Activated naive CD4-positive, alpha-beta T cell treated with anti-CD3 and anti-CD28 coated beads for 36 hours (primary cell): Measurements from ENCODE around the gene L1TD1. TPM values are rescaled to one million over a fixed set of nuclear protein-coding genes. Genes with fewer than 3 reads are reported as not detected.
"Not testable (repeated sequence)": the region's sequence is repeated elsewhere in the genome, so short reads cannot be mapped to it uniquely, and the experiment has no call there.

ENCODE experiments used
- CTCF ChIA-PET: fragments of 350-600 bp; sonication (Branson Sonifier 250); formaldehyde crosslinking; loops from one replicate; lab custom pipeline; 2021; ENCODE audit warnings: antibody characterized with exemption; lab: Charles Lee
- DNase-seq: peaks from one replicate; pipeline ENCODE4 v3.0.0-alpha.2; 2020
- H3K27ac Mint-ChIP-seq: one replicate; pipeline ENCODE4 v1.8.0; 2021; ENCODE audit warnings: mild to moderate bottlenecking, mixed read lengths
- H3K27me3 Mint-ChIP-seq: one replicate; pipeline ENCODE4 v1.8.0; 2021; ENCODE audit warnings: low read depth, mixed read lengths
- H3K36me3 Mint-ChIP-seq: one replicate; pipeline ENCODE4 v1.8.0; 2021; ENCODE audit warnings: low read depth, mixed read lengths
- H3K4me1 Mint-ChIP-seq: one replicate; pipeline ENCODE4 v1.8.0; 2021; ENCODE audit warnings: low read depth, mixed read lengths
- H3K4me3 Mint-ChIP-seq: one replicate; pipeline ENCODE4 v1.8.0; 2021; ENCODE audit warnings: mild to moderate bottlenecking, moderate library complexity, mixed read lengths
- H3K9me3 Mint-ChIP-seq: one replicate; pipeline ENCODE4 v1.8.0; 2021; ENCODE audit warnings: mixed read lengths
- intact Hi-C: fragments of 100-400 bp; cut with micrococcal nuclease; formaldehyde crosslinking; loops from one replicate; pipeline ENCODE4 v1.15.1; 2023
- total RNA-seq, 2 experiments: library from RNA; stranded (reverse); gene quantifications; one replicate each; pipeline ENCODE4 v1.2.3, GENCODE V29; 2021

Gene L1TD1
- total RNA-seq, 2 experiments from 2014 or later = not detected

GRCh38 chr1:62183164-62184020, 11.3 kb upstream of the L1TD1 start:
- H3K27me3 Mint-ChIP-seq, H3K27ac Mint-ChIP-seq, H3K4me1 Mint-ChIP-seq, H3K4me3 Mint-ChIP-seq, intact Hi-C loops, H3K36me3 Mint-ChIP-seq, DNase-seq, H3K9me3 Mint-ChIP-seq: not testable (repeated sequence)
- CTCF ChIA-PET = interaction anchor here (2.1 to 2.8 kb wide), 2 partner anchors 8 to 223 kb away, joined by 6 to 13 read pairs; no protein-coding TSS in a partner anchor

- H3K9me3 Mint-ChIP-seq = no peaks in the 10 kb centered on the region
- H3K36me3 Mint-ChIP-seq = no peaks in the 10 kb centered on the region
- CTCF ChIA-PET = interaction anchor here (0.6 to 2.8 kb wide), 2 partner anchors 9 to 223 kb away, joined by 3 to 13 read pairs; no protein-coding TSS in a partner anchor
- no peaks in the 10 kb centered on the region for H3K27me3 Mint-ChIP-seq
- intact Hi-C loops = no loop called here
- no peak overlapping the region for H3K27ac Mint-ChIP-seq
- no peaks in the 10 kb centered on the region for H3K4me1 Mint-ChIP-seq
- DNase-seq = no peak
- no peak overlapping the region for H3K4me3 Mint-ChIP-seq
Measured at GRCh38 chr1:62184336-62184735, 10.3 kb upstream of the L1TD1 start.

GRCh38 chr1:62185233-62185632, 9.4 kb upstream of the L1TD1 start:
- CTCF ChIA-PET = interaction anchor here (0.6 to 2.8 kb wide), 2 partner anchors 9 to 10 kb away, joined by 3 to 13 read pairs; no protein-coding TSS in a partner anchor
- intact Hi-C loops, H3K9me3 Mint-ChIP-seq: not testable (repeated sequence)

GRCh38 chr1:62185677-62186076, 9.0 kb upstream of the L1TD1 start:
- Mint-ChIP-seq H3K4me1 (no peaks in the 10 kb centered on the region), H3K4me3 (no peak overlapping the region), H3K9me3 (no peaks in the 10 kb centered on the region), H3K27ac (no peak overlapping the region), H3K36me3 (no peaks in the 10 kb centered on the region), H3K27me3 (no peaks in the 10 kb centered on the region)
- DNase-seq = no peak
- intact Hi-C loops = no loop called here
- CTCF ChIA-PET = interaction anchor here (2.8 kb wide), 1 partner anchor 10 kb away, joined by 13 read pairs; no protein-coding TSS in a partner anchor

More at GRCh38 chr1:62185233-62185632, 9.4 kb upstream of the L1TD1 start:
- not testable (repeated sequence) for H3K4me1 Mint-ChIP-seq, H3K36me3 Mint-ChIP-seq, H3K4me3 Mint-ChIP-seq, H3K27ac Mint-ChIP-seq, H3K27me3 Mint-ChIP-seq, DNase-seq

GRCh38 chr1:62187548-62187947, 7.1 kb upstream of the L1TD1 start:
- H3K27ac Mint-ChIP-seq = no peak overlapping the region
- H3K36me3 Mint-ChIP-seq = no peaks in the 10 kb centered on the region
- no peaks in the 10 kb centered on the region for H3K27me3 Mint-ChIP-seq
- DNase-seq = no peak
- H3K4me1 Mint-ChIP-seq = no peaks in the 10 kb centered on the region
- no peaks in the 10 kb centered on the region for H3K9me3 Mint-ChIP-seq
- intact Hi-C loops = no loop called here
- no peak overlapping the region for H3K4me3 Mint-ChIP-seq
- CTCF ChIA-PET = no interaction called here

GRCh38 chr1:62188111-62188510, 6.5 kb upstream of the L1TD1 start:
- no peak overlapping the region for H3K4me3 Mint-ChIP-seq
- H3K4me1 Mint-ChIP-seq = no peaks in the 10 kb centered on the region
- H3K27me3 Mint-ChIP-seq = peaks cover 2% of the 10 kb centered on the region
- H3K9me3 Mint-ChIP-seq = no peaks in the 10 kb centered on the region
- no peak for DNase-seq
- CTCF ChIA-PET = no interaction called here
- H3K36me3 Mint-ChIP-seq = no peaks in the 10 kb centered on the region
- no peak overlapping the region for H3K27ac Mint-ChIP-seq
- intact Hi-C loops = no loop called here

- DNase-seq = no peak
- Mint-ChIP-seq H3K36me3 (no peaks in the 10 kb centered on the region), H3K27me3 (peaks cover 26% of the 10 kb centered on the region), H3K4me1 (peaks cover 9% of the 10 kb centered on the region), H3K27ac (no peak overlapping the region), H3K9me3 (no peaks in the 10 kb centered on the region), H3K4me3 (no peak overlapping the region)
- CTCF ChIA-PET = no interaction called here
- intact Hi-C loops = no loop called here
Measured at GRCh38 chr1:62196086-62196690, 1.5 kb downstream of the L1TD1 start.

GRCh38 chr1:62198069-62198780, 3.6 kb downstream of the L1TD1 start:
- no peak overlapping the region for H3K4me3 Mint-ChIP-seq
- peaks cover 9% of the 10 kb centered on the region for H3K4me1 Mint-ChIP-seq
- no peaks in the 10 kb centered on the region for H3K9me3 Mint-ChIP-seq
- no peak for DNase-seq
- CTCF ChIA-PET = interaction anchor here (0.7 kb wide), 1 partner anchor 23 kb away, joined by 4 read pairs; no protein-coding TSS in a partner anchor
- no peaks in the 10 kb centered on the region for H3K36me3 Mint-ChIP-seq
- intact Hi-C loops = no loop called here
- peaks cover 26% of the 10 kb centered on the region for H3K27me3 Mint-ChIP-seq
- H3K27ac Mint-ChIP-seq = no peak overlapping the region

- DNase-seq = no peak
- CTCF ChIA-PET = no interaction called here
- Mint-ChIP-seq H3K27ac (no peak overlapping the region), H3K4me1 (peaks cover 9% of the 10 kb centered on the region), H3K36me3 (no peaks in the 10 kb centered on the region), H3K9me3 (no peaks in the 10 kb centered on the region), H3K27me3 (peaks cover 21% of the 10 kb centered on the region), H3K4me3 (no peak overlapping the region)
- intact Hi-C loops = no loop called here
Measured at GRCh38 chr1:62198781-62199125, 4.1 kb downstream of the L1TD1 start.

GRCh38 chr1:62207187-62207586, 12.5 kb downstream of the L1TD1 start:
- intact Hi-C loops = no loop called here
- DNase-seq = no peak
- Mint-ChIP-seq H3K9me3 (peaks cover 20% of the 10 kb centered on the region), H3K36me3 (peaks cover 2% of the 10 kb centered on the region), H3K27me3 (no peaks in the 10 kb centered on the region), H3K4me1 (no peaks in the 10 kb centered on the region), H3K27ac (no peak overlapping the region), H3K4me3 (no peak overlapping the region)
- CTCF ChIA-PET = no interaction called here

GRCh38 chr1:62208087-62208486, 13.4 kb downstream of the L1TD1 start:
- intact Hi-C loops = no loop called here
- peaks cover 2% of the 10 kb centered on the region for H3K36me3 Mint-ChIP-seq
- peaks cover 20% of the 10 kb centered on the region for H3K9me3 Mint-ChIP-seq
- CTCF ChIA-PET = no interaction called here
- no peaks in the 10 kb centered on the region for H3K27me3 Mint-ChIP-seq
- DNase-seq = no peak
- H3K4me3 Mint-ChIP-seq = no peak overlapping the region
- no peaks in the 10 kb centered on the region for H3K4me1 Mint-ChIP-seq
- H3K27ac Mint-ChIP-seq = no peak overlapping the region

- CTCF ChIA-PET = no interaction called here
- peaks cover 2% of the 10 kb centered on the region for H3K36me3 Mint-ChIP-seq
- DNase-seq = no peak
- H3K4me3 Mint-ChIP-seq = no peak overlapping the region
- intact Hi-C loops = no loop called here
- peaks cover 20% of the 10 kb centered on the region for H3K9me3 Mint-ChIP-seq
- H3K27ac Mint-ChIP-seq = no peak overlapping the region
- no peaks in the 10 kb centered on the region for H3K4me1 Mint-ChIP-seq
- no peaks in the 10 kb centered on the region for H3K27me3 Mint-ChIP-seq
Measured at GRCh38 chr1:62208970-62209369, 14.3 kb downstream of the L1TD1 start.
